Activated T-cell treated with anti-CD3 and anti-CD28 coated beads for 24 hours (primary cell): ENCODE results near the gene ARMC7.
A peak's percentile ranks its signal among the peaks of the same experiment; 100 is the strongest.
"Not testable (repeated sequence)": the region's sequence is repeated elsewhere in the genome, so short reads cannot be mapped to it uniquely, and the experiment has no call there.

Experiments used
- DNase-seq: peaks from one replicate; pipeline ENCODE4 v3.0.0-alpha.2; 2020; ENCODE audit warnings: low read depth

ARMC7 gene

GRCh38 chr17:75109407-75110233 is at the start of gene ARMC7:
Gene ARMC7, plus strand, starts transcription at chr17:75109969. Its CDS starts 320 bp downstream, at chr17:75110289.
- peak; percentile 89 for DNase-seq

DNA sequence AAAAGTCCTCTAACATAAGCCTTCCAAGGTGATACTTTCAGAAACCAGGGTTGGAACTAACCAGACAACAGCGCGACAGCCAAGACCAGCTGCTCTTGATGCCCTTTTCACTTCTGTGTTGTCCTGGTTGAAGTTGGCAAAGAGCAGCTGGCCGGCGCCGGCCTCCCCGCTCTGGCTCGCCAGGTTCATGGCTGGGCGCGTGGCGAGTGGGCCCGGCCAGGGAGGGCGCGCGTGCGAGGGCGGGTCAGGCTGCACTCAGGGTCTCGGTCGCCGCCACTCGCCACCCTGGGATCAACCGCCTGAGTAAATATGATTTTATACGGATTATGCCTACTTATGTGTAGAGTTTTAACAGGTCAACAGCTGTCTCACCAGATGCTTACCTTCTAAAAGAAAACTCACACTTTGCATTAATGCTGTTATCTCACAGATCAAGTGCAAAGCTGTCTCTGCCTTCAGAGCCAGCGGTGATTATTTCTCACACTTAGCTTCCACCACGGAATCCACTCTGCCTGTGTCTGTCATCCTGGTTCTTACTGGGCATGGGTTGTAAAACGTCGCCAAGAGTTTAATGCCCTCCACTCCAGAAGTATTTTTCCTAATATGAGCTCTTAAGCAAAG is 49.2 kb upstream of the ARMC7 start:
- no peak for DNase-seq

- DNase-seq, result no peak
Measured at GRCh38 chr17:75061055-75061438, 48.7 kb upstream of the ARMC7 start.

DNA sequence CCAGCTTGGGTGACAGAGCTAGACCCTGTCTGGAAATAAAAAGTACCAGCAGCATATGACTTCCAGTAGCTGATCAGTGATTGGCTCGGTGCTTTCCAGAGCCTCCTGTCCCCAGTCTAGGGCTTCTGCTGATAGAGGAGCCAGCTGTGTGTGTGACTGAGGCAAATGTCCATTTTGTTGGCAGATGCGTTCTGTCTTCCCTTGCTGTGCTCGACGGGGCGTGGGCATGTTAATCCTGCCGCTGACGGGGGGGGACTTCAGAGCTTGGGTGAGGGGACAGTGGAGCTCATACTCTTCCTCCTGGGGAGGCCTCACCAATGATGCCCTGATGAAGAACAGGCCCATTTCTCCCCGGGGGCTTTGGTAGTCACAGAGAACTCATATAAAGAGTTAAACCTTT is 48.2 kb upstream of the ARMC7 start:
- DNase-seq, result no peak

DNA sequence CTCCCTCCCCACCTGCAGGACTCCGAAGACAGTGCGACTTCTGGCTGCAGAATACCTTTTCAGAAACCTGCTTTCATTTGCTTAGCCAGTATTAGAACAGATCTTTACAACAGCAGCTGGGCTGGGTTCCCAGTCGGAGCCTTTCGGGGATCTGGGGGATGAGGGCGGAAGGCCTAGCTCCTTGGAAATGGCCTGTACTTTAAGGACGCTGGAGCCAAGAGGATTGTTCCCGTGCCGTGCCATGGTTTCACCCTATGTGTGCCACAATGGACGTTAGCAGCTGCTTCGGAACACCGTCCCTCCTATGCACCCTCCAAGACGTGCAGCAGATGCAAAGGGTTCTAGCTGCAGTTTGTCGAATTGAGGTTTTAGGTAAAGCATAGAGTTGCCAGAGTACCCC is 46.6 kb upstream of the ARMC7 start:
- no peak for DNase-seq

DNA sequence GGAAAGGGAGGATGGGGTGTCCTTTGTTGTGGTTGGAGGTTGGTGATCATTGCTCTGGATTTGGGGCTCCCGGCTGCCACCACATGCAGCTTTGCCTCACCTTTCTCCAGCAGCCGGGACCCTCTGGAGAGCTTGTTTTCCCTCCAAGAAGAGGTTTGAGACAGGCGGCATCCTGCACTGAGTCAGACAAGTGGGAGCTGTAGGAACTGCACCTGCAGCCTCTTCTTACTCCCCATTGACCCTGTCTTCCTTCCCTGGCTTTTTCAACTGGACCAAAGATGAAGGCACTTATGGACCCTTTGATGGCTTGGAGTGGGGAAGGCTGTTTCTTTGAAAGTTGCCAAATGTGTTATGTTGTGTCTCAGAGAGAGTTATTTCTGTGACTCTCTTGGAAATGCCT is 46.1 kb upstream of the ARMC7 start:
- DNase-seq, result no peak

DNA sequence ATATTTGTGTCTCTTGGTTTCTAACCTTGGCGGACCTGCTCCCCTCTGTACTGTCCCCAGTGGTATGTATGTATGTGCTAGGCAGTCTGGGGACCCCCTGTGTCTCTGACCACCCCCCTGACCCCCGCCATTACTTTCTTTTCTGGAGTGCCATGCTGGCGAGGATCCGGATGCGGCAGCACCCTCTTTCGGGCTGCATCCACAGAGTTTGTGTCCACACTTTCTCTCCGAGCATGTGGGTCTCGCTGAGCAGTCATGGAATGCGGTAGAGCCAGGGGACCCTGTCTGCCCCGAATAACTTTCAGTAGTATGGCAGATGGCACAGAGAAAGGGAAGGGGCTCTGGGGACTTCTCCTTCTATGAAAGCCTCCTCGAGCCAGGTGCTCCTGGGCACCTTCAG is 45.7 kb upstream of the ARMC7 start:
- no peak for DNase-seq

DNA sequence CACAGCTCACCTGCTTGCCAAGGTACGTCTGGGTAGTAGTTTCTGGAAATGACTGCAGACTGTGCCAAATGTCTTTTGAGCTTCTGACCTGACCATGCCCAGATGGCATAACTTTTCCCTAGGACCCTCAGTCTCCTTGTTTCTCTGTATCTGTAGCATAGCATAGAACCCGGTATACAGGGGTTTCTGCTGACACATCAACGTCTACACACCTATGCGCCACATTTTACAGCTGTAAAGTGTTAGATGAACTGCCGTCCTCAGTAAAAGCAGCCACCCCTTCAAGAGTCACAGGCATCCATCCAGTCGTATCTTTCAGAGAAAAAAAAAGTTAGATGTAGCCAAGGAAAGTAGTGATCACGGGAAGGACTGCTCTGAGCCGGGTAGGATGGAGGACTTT is 45.3 kb upstream of the ARMC7 start:
- no peak for DNase-seq

DNA sequence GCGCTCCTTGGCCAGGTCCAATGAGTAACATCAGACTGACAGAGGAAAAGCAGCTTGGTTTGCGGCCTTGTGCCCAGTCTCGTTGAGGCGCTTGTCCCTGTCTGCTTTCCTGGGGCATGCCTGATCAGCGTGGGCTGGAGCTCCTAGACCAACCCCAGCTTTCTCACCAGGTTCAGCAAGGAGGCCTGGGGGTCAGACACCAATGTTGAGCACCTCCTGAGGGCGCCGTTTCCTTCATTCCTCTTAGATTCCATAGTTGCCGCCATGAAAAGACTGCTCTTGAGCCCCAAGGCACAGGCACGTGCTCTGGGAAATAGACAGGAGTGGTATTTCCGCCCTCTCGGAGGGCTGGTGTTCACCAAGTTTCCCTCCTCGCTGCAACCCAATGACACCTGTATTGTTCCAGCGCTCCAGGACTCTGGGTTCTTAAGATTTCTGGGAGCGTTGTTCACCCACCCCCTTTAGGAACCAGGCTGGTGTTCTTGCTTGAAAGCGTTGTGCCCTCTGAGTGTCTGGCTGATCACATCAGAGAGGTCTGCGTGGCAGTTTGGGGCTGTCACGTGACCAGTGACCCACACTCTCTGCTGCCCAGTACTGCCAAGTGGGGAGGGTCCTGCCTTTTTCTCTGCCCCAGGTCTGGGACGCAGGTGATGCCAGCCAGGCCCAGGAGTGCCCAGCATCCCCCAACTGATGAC is 44.8 kb upstream of the ARMC7 start:
- DNase-seq, result no peak

GRCh38 chr17:75065562-75066151 is 44.1 kb upstream of the ARMC7 start:
- no peak for DNase-seq

DNA sequence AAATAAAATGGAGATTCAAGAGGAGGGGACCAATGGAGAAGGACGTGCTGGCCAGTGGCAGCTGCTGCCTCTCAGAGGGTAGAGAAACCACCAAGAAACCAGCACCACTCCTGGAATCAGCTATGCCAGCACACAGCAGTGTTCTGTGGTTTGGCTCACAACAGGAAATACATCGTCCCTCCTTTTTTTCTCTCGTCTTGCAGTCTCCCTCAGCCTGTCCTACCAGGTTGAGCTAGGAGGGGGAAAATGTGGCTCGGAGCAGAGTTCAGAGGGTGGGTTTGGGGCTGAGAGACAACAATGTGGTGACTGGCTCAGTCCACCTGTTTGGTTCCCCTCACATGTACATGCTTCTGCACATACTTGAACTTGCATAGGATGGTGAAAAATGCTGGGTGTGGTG is 41.9 kb upstream of the ARMC7 start:
- no peak for DNase-seq

GRCh38 chr17:75068750-75069149 is 41.0 kb upstream of the ARMC7 start:
- no peak for DNase-seq

GRCh38 chr17:75069783-75070182 is 40.0 kb upstream of the ARMC7 start:
- DNase-seq, result no peak

DNA sequence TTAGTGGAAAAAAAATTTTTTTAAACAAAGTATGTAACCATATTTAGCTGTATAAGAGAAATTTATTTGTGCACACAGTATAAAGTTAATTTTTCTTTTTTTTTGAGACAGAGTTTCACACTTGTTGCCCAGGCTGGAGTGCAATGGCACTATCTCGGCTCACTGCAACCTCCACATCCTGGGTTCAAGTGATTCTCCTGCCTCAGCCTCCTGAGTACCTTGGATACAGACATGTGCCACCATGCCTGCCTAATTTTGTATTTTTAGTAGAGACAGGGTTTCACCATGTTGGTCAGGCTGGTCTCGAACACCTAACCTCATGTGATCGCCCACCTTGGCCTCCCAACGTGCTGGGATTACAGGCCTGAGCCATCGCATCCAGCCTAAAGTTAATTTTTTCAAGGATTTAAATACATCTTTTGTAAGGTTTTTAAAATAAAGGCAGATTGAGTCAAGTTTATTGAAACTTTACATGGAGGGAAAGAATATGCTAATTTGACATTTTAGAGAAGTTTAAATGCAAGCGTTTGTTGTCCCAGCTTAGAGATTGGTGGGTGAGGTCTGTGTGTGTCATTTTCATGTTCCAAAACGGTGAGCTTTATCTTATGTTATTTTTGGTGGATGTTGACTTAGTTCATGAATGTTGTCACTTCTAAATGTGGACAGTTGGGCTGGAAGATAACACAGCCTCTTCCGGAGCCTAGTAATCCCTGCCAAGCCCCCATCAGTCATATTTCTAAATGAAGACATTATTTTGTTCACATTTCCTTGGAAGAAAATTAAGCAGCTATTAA is 38.1 kb upstream of the ARMC7 start:
- not testable (repeated sequence) for DNase-seq

DNA sequence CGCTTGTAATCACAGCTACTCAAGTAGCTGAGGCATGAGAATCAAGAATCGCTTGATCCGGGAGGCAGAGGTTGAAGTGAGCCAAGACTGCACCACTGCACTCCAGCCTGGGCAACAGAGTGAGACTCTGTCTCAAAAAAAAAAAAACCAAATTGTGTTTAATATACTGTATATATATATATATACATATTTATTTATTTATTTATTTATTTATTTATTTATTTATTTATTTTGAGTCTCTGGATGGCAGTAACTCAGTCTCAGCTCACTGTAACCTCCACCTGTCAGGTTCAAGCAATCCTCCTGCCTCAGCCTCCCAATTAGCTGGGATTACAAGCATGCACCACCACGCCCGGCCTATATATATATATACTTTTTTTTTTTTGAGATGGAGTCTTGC is 36.9 kb upstream of the ARMC7 start:
- not testable (repeated sequence) for DNase-seq

- DNase-seq, result no peak
Measured at GRCh38 chr17:75073618-75074047, 36.1 kb upstream of the ARMC7 start.

GRCh38 chr17:75074532-75074931 is 35.2 kb upstream of the ARMC7 start:
- DNase-seq, result no peak

DNA sequence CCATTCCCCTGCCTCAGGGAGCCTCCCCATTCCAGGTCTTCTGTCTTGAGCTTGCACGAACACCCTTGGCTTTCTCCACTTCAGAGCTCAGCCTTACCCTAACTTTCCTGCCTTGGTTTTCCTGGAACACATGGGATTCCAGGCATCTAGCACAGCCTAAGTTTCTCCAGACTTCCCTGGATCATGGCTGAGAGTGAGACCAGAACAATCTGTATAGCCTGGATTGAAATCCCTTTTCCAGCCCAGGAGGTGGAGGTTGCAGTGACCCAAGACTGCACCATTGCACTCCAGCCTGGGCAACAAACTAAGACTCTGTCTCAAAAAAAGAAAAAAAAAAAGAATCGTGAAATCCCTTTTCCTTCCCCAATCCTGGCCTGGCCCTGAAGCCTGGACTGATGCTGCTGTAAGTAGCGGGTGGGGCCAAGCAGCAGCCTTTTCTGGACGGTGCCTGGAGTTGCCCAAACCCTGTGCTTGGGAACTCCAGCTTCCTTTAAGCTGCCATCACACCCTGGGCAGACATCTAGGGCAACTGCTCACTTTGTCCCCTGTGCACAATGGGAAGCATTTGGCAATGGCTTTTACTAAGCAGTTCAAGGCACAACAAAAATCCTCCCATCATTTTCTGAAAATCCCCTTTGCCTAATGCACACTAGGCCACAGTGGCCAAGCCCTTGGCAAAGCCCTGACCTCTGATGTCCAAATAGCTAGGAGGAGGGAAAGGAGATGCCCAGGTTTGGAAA is 34.0 kb upstream of the ARMC7 start:
- DNase-seq, result no peak

- DNase-seq, result no peak
Measured at GRCh38 chr17:75077072-75077495, 32.7 kb upstream of the ARMC7 start.

- peak; percentile 35 for DNase-seq
Measured at GRCh38 chr17:75077496-75078283, 32.1 kb upstream of the ARMC7 start.
